Endodermal cell (in vitro differentiated cells): ENCODE results near the gene KRTAP5-9. TPM values are rescaled to one million over a fixed set of nuclear protein-coding genes. Genes with fewer than 3 reads are reported as not detected.

Experiments
- DNase-seq: peaks from one replicate; pipeline ENCODE4 v3.0.0-alpha.2; 2017
- H3K27ac ChIP-seq: 2 replicates; pipeline ENCODE4 v1.5.1; 2013; ENCODE audit warnings: mild to moderate bottlenecking, low read depth, low read length, moderate library complexity
- H3K27me3 ChIP-seq: 2 replicates; pipeline ENCODE4 v1.6.1; 2013; ENCODE audit warnings: mild to moderate bottlenecking, low read length, moderate library complexity; ENCODE audit not compliant: insufficient read depth, control insufficient read depth, poor library complexity, severe bottlenecking
- H3K36me3 ChIP-seq: 2 replicates; pipeline ENCODE4 v1.7.0; 2013; ENCODE audit warnings: mild to moderate bottlenecking, low read length, moderate library complexity; ENCODE audit not compliant: control insufficient read depth, insufficient read depth
- H3K4me1 ChIP-seq: one replicate; pipeline ENCODE4 v1.7.0; 2013; ENCODE audit warnings: low read length; ENCODE audit not compliant: control insufficient read depth, insufficient read depth
- H3K4me3 ChIP-seq: 2 replicates; pipeline ENCODE4 v1.5.1; 2013; ENCODE audit warnings: mild to moderate bottlenecking, low read length, moderate library complexity
- H3K9ac ChIP-seq: 2 replicates; pipeline ENCODE4 v1.6.1; 2013; ENCODE audit warnings: mild to moderate bottlenecking, low read length, moderate library complexity; ENCODE audit not compliant: poor library complexity, severe bottlenecking; ENCODE audit errors: extremely low read depth
- H3K9me3 ChIP-seq: 2 replicates; pipeline ENCODE4 v1.6.1; 2013; ENCODE audit warnings: mild to moderate bottlenecking, low read length, moderate library complexity; ENCODE audit not compliant: control insufficient read depth
- H3K27ac Mint-ChIP-seq: 2 replicates; pipeline ENCODE4 v1.8.0; 2020; ENCODE audit warnings: mixed read lengths
- H3K27me3 Mint-ChIP-seq: 2 replicates; pipeline ENCODE4 v1.8.0; 2021; ENCODE audit warnings: mild to moderate bottlenecking, mixed read lengths; ENCODE audit not compliant: insufficient read depth
- H3K36me3 Mint-ChIP-seq: 2 replicates; pipeline ENCODE4 v1.8.0; 2020; ENCODE audit warnings: low read depth, mixed read lengths
- H3K4me1 Mint-ChIP-seq: 2 replicates; pipeline ENCODE4 v1.8.0; 2020; ENCODE audit warnings: mixed read lengths
- H3K4me3 Mint-ChIP-seq: 2 replicates; pipeline ENCODE4 v1.8.0; 2020; ENCODE audit warnings: mild to moderate bottlenecking, moderate library complexity, mixed read lengths
- H3K9me3 Mint-ChIP-seq: 2 replicates; pipeline ENCODE4 v1.8.0; 2020; ENCODE audit warnings: mild to moderate bottlenecking, mixed read lengths
- CTCF ChIP-seq: fragments of 200-600 bp; sonication (generic); conservative IDR thresholded peaks from 2 replicates; pipeline ENCODE4 v1.5.0; 2021; ENCODE audit warnings: antibody characterized with exemption, mild to moderate bottlenecking
- WGBS, 2 experiments: methylation state at CpG; one replicate each; pipeline versions ENCODE4 v1.1.5 to v1.1.7; 2013; ENCODE audit warnings: missing lambda C conversion rate in 2 of 2, mixed read lengths in 1 of 2; ENCODE audit not compliant: insufficient coverage in 1 of 2, insufficient read length in 1 of 2; 5-methylcytosine and 5-hydroxymethylcytosine counted together
- total RNA-seq, 2 donors: library from RNA; stranded (reverse); fragmentation: NEBNext Ultra II Directional in 1 of 2; extraction: Animal tissue kit (Norgen Biotek cat#: 25700) in 1 of 2; gene quantifications; 2 replicates in 1 of 2; 3 replicates in 1 of 2; pipeline ENCODE4 v1.2.1, GENCODE V29; 2021

The KRTAP5-9 gene
- total RNA-seq, 2 donors from 2014 or later, result 0.31 TPM; not detected in 1

- Histone ChIP-seq H3K27ac (no peak overlapping the region), H3K9ac (no peak overlapping the region), H3K9me3 (peaks cover 24% of the 10 kb centered on the region), H3K4me3 (no peak overlapping the region), H3K4me1 (peaks cover 19% of the 10 kb centered on the region), H3K36me3 (no peaks in the 10 kb centered on the region), H3K27me3 (no peaks in the 10 kb centered on the region)
- H3K27ac Mint-ChIP-seq, result no peak overlapping the region
- DNase-seq, result no peak
- no peak for TF ChIP-seq CTCF
- peaks cover 2% of the 10 kb centered on the region for H3K27me3 Mint-ChIP-seq
- 89 to 98% methylated on average over 4 to 7 of the region's 7 CpGs for WGBS, 2 experiments
- H3K4me1 Mint-ChIP-seq, result peaks cover 35% of the 10 kb centered on the region
- peaks cover 10% of the 10 kb centered on the region for H3K36me3 Mint-ChIP-seq
- no peak overlapping the region for H3K4me3 Mint-ChIP-seq
- peaks cover 36% of the 10 kb centered on the region for H3K9me3 Mint-ChIP-seq
These were observed 5.8 kb upstream of the KRTAP5-9 start for GRCh38 chr11:71542382-71542781.

DNA sequence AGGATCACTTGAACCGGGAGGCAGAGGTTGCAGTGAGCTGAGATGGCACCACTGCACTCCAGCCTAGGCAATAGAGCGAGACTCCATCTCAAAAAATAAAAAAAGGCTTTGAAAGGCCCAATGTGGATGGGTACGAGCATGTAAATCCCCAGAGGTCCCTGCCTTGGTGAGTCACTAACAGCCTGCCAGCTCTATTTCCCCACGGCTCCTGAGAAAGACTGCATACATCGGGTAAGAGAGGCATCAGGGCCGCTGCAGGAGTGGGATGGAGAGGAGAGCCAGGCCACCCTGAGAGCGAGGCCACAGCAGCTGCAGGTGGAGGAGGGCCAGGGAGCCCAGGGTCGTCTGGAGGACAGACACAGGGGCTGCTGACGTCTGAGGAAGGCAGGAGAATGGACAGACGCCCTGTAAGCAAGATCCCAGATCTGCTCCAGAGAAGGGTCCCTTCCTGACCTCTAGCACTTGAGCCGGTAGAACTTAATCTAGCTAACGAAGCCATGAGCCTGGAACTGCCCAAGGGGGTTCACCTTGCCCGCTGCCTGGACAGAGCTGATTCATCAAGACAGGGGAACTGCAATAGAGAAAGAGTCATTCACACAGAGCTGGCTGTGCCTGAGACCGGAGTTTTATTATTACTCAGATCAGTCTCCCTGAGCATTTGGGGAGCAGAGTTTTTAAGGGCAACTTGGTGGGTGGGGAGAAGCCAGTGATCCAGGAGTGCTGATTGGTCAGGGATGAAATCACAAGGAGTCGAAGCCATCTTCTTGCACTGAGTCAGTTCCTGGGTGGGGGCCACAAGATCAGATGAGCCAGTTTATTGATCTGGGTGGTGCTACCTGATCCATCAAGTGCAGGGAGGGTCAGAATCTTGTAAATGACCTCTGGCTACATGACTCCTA lies 5.1 kb upstream of the KRTAP5-9 start:
- Mint-ChIP-seq H3K27ac (no peak overlapping the region), H3K36me3 (peaks cover 10% of the 10 kb centered on the region), H3K4me3 (no peak overlapping the region), H3K27me3 (peaks cover 5% of the 10 kb centered on the region), H3K9me3 (peaks cover 38% of the 10 kb centered on the region), H3K4me1 (peaks cover 35% of the 10 kb centered on the region)
- Histone ChIP-seq H3K4me1 (peaks cover 19% of the 10 kb centered on the region), H3K9me3 (peaks cover 24% of the 10 kb centered on the region), H3K9ac (no peak overlapping the region), H3K27ac (no peak overlapping the region), H3K4me3 (no peak overlapping the region), H3K36me3 (no peaks in the 10 kb centered on the region), H3K27me3 (no peaks in the 10 kb centered on the region)
- 92 to 93% methylated on average over 12 to 15 of the region's 15 CpGs for WGBS, 2 experiments
- TF ChIP-seq CTCF, result no peak
- DNase-seq, result no peak

- H3K4me3 Mint-ChIP-seq, result peak overlapping the region; percentile 5
- Histone ChIP-seq H3K4me3 (peak overlapping the region; percentile 51), H3K9ac (no peak overlapping the region), H3K9me3 (peaks cover 24% of the 10 kb centered on the region), H3K27me3 (no peaks in the 10 kb centered on the region), H3K36me3 (no peaks in the 10 kb centered on the region), H3K4me1 (peaks cover 19% of the 10 kb centered on the region), H3K27ac (no peak overlapping the region)
- H3K27ac Mint-ChIP-seq, result no peak overlapping the region
- no peak for DNase-seq
- peaks cover 9% of the 10 kb centered on the region for H3K27me3 Mint-ChIP-seq
- no peak for TF ChIP-seq CTCF
- 86 to 88% methylated on average over 8 of the region's 8 CpGs for WGBS, 2 experiments
- H3K36me3 Mint-ChIP-seq, result peaks cover 10% of the 10 kb centered on the region
- peaks cover 31% of the 10 kb centered on the region for H3K4me1 Mint-ChIP-seq
- peaks cover 38% of the 10 kb centered on the region for H3K9me3 Mint-ChIP-seq
These were observed 4.4 kb upstream of the KRTAP5-9 start for GRCh38 chr11:71543866-71544265.
